HCT116 (cell line): ENCODE results near the gene AFTPH. TPM values are rescaled to one million over a fixed set of nuclear protein-coding genes. Genes with fewer than 3 reads are reported as not detected.

ENCODE experiments used
- ATAC-seq: fragments of 200-7000 bp; cut with Tn5 transposase; 2 replicates; pipeline ENCODE4 v1.9.1; 2020; ENCODE audit warnings: mild to moderate bottlenecking, moderate library complexity
- BruUV-seq: library from RNA; stranded (reverse); fragments of 400-500 nt; replicated peaks from 2 replicates; lab custom pipeline; 2021; lab: Mats Ljungman, UMichigan
- CTCF ChIA-PET: fragments of 300-600 bp; sonication (Branson Sonifier 250); formaldehyde crosslinking; loops from one replicate; lab custom pipeline; 2021; ENCODE audit warnings: antibody characterized with exemption; lab: Charles Lee
- POLR2A ChIA-PET: fragments of 300-600, 350-600 bp; sonication (Branson Sonifier 250); formaldehyde crosslinking; loops from one replicate; lab custom pipeline; 2021; ENCODE audit warnings: antibody characterized with exemption; lab: Charles Lee
- RAD21 ChIA-PET, 2 experiments: fragments of 300-600 bp; sonication (Branson Sonifier 250); formaldehyde crosslinking; loops; one replicate each; lab custom pipeline; 2023; ENCODE audit warnings: low total read pairs in 2 of 2; ENCODE audit not compliant: uncharacterized antibody in 2 of 2, unreplicated experiment in 2 of 2, low non-redundant PET in 1 of 2; lab: Charles Lee
- DNase-seq: peaks from one replicate; pipeline ENCODE4 v3.0.0-alpha.2; 2010; ENCODE audit warnings: low read depth, low spot score
- H2AFZ ChIP-seq: fragments of 200-600 bp; shearing (Covaris generic), sonication (generic); 2 replicates; pipeline ENCODE4 v1.6.1; 2017; ENCODE audit warnings: low read depth, mixed run types, mixed read lengths, antibody characterized with exemption, low read length; ENCODE audit not compliant: poor library complexity, severe bottlenecking
- H3K27ac ChIP-seq: 2 replicates; pipeline ENCODE4 v1.5.1; 2012; ENCODE audit warnings: low read depth, low read length
- H3K27me3 ChIP-seq: fragments of 200-600 bp; sonication (generic); 2 replicates; pipeline ENCODE4 v1.6.1; 2016; ENCODE audit warnings: mixed run types, low read length, mixed read lengths; ENCODE audit not compliant: insufficient read depth
- H3K36me3 ChIP-seq, 2 experiments: fragments of 200-500 bp in 1 of 2; fragments of 200-600 bp in 1 of 2; sonication (Bioruptor generic) in 1 of 2; sonication (generic) in 1 of 2; 2 replicates each; pipeline versions ENCODE4 v1.5.1 to v1.6.1; 2014 to 2016; ENCODE audit warnings: low read length in 2 of 2, inconsistent platforms in 1 of 2, mixed read lengths in 1 of 2, mixed run types in 1 of 2; ENCODE audit not compliant: insufficient read depth in 2 of 2, control insufficient read depth in 1 of 2
- H3K4me1 ChIP-seq, 2 experiments: fragments of 200-600 bp in 1 of 2; sonication (generic) in 1 of 2; 2 replicates each; pipeline versions ENCODE4 v1.5.1 to v1.6.1; 2012 to 2017; ENCODE audit warnings: low read length in 2 of 2, inconsistent platforms in 1 of 2, mild to moderate bottlenecking in 1 of 2, mixed read lengths in 1 of 2, mixed run types in 1 of 2, moderate library complexity in 1 of 2; ENCODE audit not compliant: insufficient read depth in 2 of 2, control insufficient read depth in 1 of 2
- H3K4me2 ChIP-seq: fragments of 200-600 bp; sonication (generic); 2 replicates; pipeline ENCODE4 v1.6.1; 2017; ENCODE audit warnings: mixed run types, low read length, mixed read lengths
- H3K4me3 ChIP-seq, 2 experiments: fragments of 200-600 bp in 1 of 2; sonication (generic) in 1 of 2; replicated peaks in 1 of 2; 2 replicates each; pipeline ENCODE4 v1.5.1; 2011 to 2016; ENCODE audit warnings: low read length in 2 of 2, control low read depth in 1 of 2, low read depth in 1 of 2, mild to moderate bottlenecking in 1 of 2, mixed read lengths in 1 of 2, mixed run types in 1 of 2
- H3K79me2 ChIP-seq: fragments of 200-600 bp; sonication (generic); 2 replicates; pipeline ENCODE4 v1.6.1; 2017; ENCODE audit warnings: mild to moderate bottlenecking, mixed run types, low read length, moderate library complexity, mixed read lengths; ENCODE audit not compliant: insufficient read depth
- H3K9ac ChIP-seq: fragments of 200-600 bp; sonication (generic); 2 replicates; pipeline ENCODE4 v1.6.1; 2016; ENCODE audit warnings: low read length, mixed read lengths
- H3K9me2 ChIP-seq: fragments of 200-600 bp; sonication (generic), shearing (Covaris generic); 2 replicates; pipeline ENCODE4 v1.6.1; 2017; ENCODE audit warnings: mixed run types, mild to moderate bottlenecking, moderate library complexity; ENCODE audit not compliant: insufficient read depth
- H3K9me3 ChIP-seq, 2 experiments: fragments of 200-500 bp in 1 of 2; fragments of 200-600 bp in 1 of 2; sonication (Bioruptor generic) in 1 of 2; sonication (generic) in 1 of 2; 2 replicates each; pipeline ENCODE4 v1.6.1; 2014 to 2017; ENCODE audit warnings: low read length in 2 of 2, mixed read lengths in 2 of 2, inconsistent platforms in 1 of 2, low read depth in 1 of 2, mild to moderate bottlenecking in 1 of 2, mixed run types in 1 of 2, moderate library complexity in 1 of 2; ENCODE audit not compliant: control insufficient read depth in 1 of 2, insufficient read depth in 1 of 2
- H4K20me1 ChIP-seq: fragments of 200-600 bp; sonication (generic), shearing (Covaris generic); 2 replicates; pipeline ENCODE4 v1.6.1; 2017; ENCODE audit warnings: mixed run types, mild to moderate bottlenecking, moderate library complexity; ENCODE audit not compliant: insufficient read depth
- CBX3 ChIP-seq: IDR thresholded peaks from 2 replicates; pipeline ENCODE4 v1.6.1; 2012; ENCODE audit warnings: low read depth
- EZH2 ChIP-seq: fragments of 200-600 bp; sonication (generic); IDR thresholded peaks from 2 replicates; pipeline ENCODE4 v1.6.1; 2017; ENCODE audit warnings: antibody characterized with exemption, mixed run types
- FOSL1 ChIP-seq: IDR thresholded peaks from 2 replicates; pipeline ENCODE4 v1.6.1; 2012; ENCODE audit warnings: low read depth
- JUND ChIP-seq: IDR thresholded peaks from 2 replicates; pipeline ENCODE4 v1.6.1; 2012
- POLR2A ChIP-seq: IDR thresholded peaks from 2 replicates; pipeline ENCODE4 v1.7.0; 2011; ENCODE audit warnings: borderline replicate concordance; ENCODE audit not compliant: insufficient read depth, insufficient read length; ENCODE audit errors: extremely low read depth
- RAD21 ChIP-seq: IDR thresholded peaks from 2 replicates; pipeline ENCODE4 v1.6.1; 2012; ENCODE audit warnings: low read depth, mild to moderate bottlenecking
- SP1 ChIP-seq: IDR thresholded peaks from 2 replicates; pipeline ENCODE4 v1.6.1; 2012; ENCODE audit warnings: low read depth
- SRF ChIP-seq: IDR thresholded peaks from 2 replicates; pipeline ENCODE4 v1.6.1; 2012; ENCODE audit warnings: low read depth
- TCF7L2 ChIP-seq: IDR thresholded peaks from 2 replicates; pipeline ENCODE4 v1.7.0; 2011; ENCODE audit warnings: borderline replicate concordance, inconsistent platforms; ENCODE audit not compliant: insufficient read depth, insufficient read length; ENCODE audit errors: extremely low read depth
- YY1 ChIP-seq: IDR thresholded peaks from 2 replicates; pipeline ENCODE4 v1.6.1; 2011; ENCODE audit warnings: low read length, low read depth, moderate library complexity, mild to moderate bottlenecking; ENCODE audit not compliant: insufficient replicate concordance; ENCODE audit errors: extremely low read depth
- ZBTB33 ChIP-seq: IDR thresholded peaks from 2 replicates; pipeline ENCODE4 v1.6.1; 2011; ENCODE audit warnings: mild to moderate bottlenecking, low read length, moderate library complexity; ENCODE audit not compliant: insufficient replicate concordance; ENCODE audit errors: extremely low read depth
- ZFX ChIP-seq: fragments of 450-650 bp; IDR thresholded peaks from 2 replicates; pipeline ENCODE4 v1.6.1; 2017
- intact Hi-C: fragments of 100-400 bp; cut with micrococcal nuclease; formaldehyde crosslinking; loops from 2 replicates; pipeline ENCODE4 v1.10.0; 2022
- total RNA-seq: library from RNA; stranded (reverse); gene quantifications from one replicate; pipeline ENCODE4 v1.2.1, GENCODE V29; 2021; ENCODE audit not compliant: unreplicated experiment
- TF ChIP-seq, protein P1 (sequence below): IDR thresholded peaks from 2 replicates; pipeline ENCODE4 v1.6.1; 2012

The AFTPH gene
- total RNA-seq, 1 experiment from 2014 or later: 23.6 TPM

DNA sequence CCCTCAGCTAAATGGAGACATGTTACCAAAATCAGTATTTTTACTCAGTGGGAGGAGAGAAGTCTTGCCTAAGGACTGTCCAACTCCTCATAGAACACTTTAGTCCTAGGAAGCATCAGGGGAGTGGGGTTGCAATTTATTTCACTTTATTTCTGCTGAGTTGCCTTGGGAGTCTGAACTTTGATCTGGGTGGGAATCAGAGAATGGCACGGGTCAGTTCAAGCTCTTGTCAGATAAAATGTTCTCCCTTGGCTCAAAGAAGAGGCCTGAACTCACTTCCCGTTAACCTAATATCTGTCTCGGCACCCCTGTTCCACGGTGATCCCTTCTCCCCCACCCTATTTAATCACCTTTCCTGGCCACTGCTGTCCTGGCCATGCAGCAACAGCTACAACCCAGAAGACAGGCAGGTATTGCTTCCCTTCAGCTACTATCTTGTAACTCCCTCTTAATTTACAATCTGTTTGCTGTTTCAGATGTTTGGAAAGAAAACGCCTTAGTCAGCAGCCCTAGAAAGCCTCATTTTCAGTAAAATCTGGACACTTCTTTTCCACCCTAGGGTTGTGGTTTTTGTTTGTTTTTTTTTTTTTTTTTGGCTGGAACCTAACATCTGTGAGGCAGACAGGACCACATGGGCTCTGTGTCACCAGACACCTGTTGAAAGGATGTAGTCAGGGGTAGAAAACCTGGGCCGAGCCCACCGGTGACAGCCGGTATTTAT lies 77.1 kb downstream of the AFTPH start:
- ChIA-PET POLR2A (no interaction called here), RAD21 (interaction anchor here in 1 of 2 experiments (0.7 kb wide), 1 partner anchor 250 kb away, joined by 3 read pairs; no protein-coding TSS in a partner anchor), CTCF (interaction anchor here (1.2 kb wide), 1 partner anchor 14 kb away, joined by 3 read pairs; no protein-coding TSS in a partner anchor)
- H4K20me1 ChIP-seq: no peaks in the 10 kb centered on the region
- no peaks in the 10 kb centered on the region for H3K9me2 ChIP-seq
- ATAC-seq (no peak), DNase-seq (no peak)
- H2AFZ ChIP-seq: no peak overlapping the region
- intact Hi-C loops: no loop called here
- H3K4me3 ChIP-seq: no peak overlapping the region
- no peak overlapping the region for H3K27ac ChIP-seq
- H3K27me3 ChIP-seq: no peaks in the 10 kb centered on the region
- no TSS peak for BruUV-seq
- no peak overlapping the region for H3K4me2 ChIP-seq
- no peak for TF ChIP-seq YY1
- no peak for TF ChIP-seq FOSL1
- TF ChIP-seq, protein P1, sequence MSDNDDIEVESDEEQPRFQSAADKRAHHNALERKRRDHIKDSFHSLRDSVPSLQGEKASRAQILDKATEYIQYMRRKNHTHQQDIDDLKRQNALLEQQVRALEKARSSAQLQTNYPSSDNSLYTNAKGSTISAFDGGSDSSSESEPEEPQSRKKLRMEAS: no peak
- TF ChIP-seq EZH2: no peak
- no peak for TF ChIP-seq TCF7L2
- TF ChIP-seq ZBTB33: no peak
- TF ChIP-seq CBX3: no peak
- no peak for TF ChIP-seq SP1
- no peak for TF ChIP-seq SRF
- TF ChIP-seq RAD21: no peak
- no peak for TF ChIP-seq JUND
- no peak for TF ChIP-seq POLR2A
- TF ChIP-seq ZFX: no peak
- no peaks in the 10 kb centered on the region for H3K36me3 ChIP-seq
- no peaks in the 10 kb centered on the region for H3K79me2 ChIP-seq
- no peak overlapping the region for H3K9ac ChIP-seq
- no peaks in the 10 kb centered on the region; a peak in 1 of 4 replicates for H3K4me1 ChIP-seq
- H3K9me3 ChIP-seq: no peaks in the 10 kb centered on the region; a peak in 1 of 4 replicates
